ENCODE results near the gene PACRG. TPM values are rescaled to one million over a fixed set of nuclear protein-coding genes. Genes with fewer than 3 reads are reported as not detected.
A peak's percentile ranks its signal among the peaks of the same experiment; 100 is the strongest.

The PACRG gene
- total and polyA plus RNA-seq, 2 experiments from 2014 or later: 0.17 to 0.68 TPM

GRCh38 chr6:163180874-163181541 is 453.2 kb downstream of the PACRG start (continued):
- TF ChIP-seq REST (IDR thresholded peaks at IDR 0.05; ENCODE audit: unreplicated experiment): no peak

DNA sequence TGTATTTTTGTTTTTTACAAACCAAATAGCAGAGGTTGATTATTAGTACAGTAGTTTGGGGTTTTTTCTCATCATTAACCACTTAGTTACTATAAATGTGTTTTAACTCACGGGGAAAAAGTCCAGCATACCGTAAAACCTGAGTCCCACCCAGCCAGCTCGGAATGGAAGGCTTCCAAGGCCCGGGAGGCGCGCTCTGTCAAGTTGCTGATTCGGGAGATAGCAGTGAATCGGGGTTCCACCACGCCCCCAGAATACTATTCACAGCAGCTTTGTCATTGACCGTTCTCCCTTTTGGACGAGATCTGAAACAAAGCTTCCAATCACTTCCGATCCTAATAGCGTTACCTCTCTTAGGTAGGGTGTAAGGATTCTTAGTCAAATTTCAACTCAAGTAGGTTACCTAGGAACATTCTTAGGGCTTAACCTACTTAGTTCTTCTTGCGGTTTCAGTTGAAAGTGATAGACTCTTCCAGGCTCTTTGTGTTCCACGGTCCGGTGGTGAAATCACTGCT is 453.9 kb downstream of the PACRG start:
- Histone ChIP-seq H3K4me3 (no peak overlapping the region), H3F3A (replicated peaks; ENCODE audit: low read depth) (no peaks in the 10 kb centered on the region), H3K4me2 (no peak overlapping the region), H3K36me3 (ENCODE audit: insufficient read depth) (no peaks in the 10 kb centered on the region), H3K9me2 (ENCODE audit: insufficient read depth) (no peaks in the 10 kb centered on the region), H3K27me3 (ENCODE audit: insufficient read depth) (no peaks in the 10 kb centered on the region), H4K20me1 (replicated peaks; ENCODE audit: insufficient read depth) (no peaks in the 10 kb centered on the region), H3K27ac (ENCODE audit: low read depth) (no peak overlapping the region), H3K79me2 (replicated peaks; ENCODE audit: insufficient read depth) (no peaks in the 10 kb centered on the region), H3K4me1 (ENCODE audit: insufficient read depth) (peaks cover 9% of the 10 kb centered on the region), H2AFZ (peak overlapping the region; percentile 82; the same call in 1 of the 2 replicates)
- Mint-ChIP-seq H3K36me3 (ENCODE audit: low read depth) (no peaks in the 10 kb centered on the region), H3K4me3 (no peak overlapping the region), H3K4me1 (peaks cover 42% of the 10 kb centered on the region), H3K27ac (no peak overlapping the region), H3K27me3 (ENCODE audit: insufficient read depth, low read depth, poor library complexity) (peaks cover 5% of the 10 kb centered on the region), H3K9me3 (no peaks in the 10 kb centered on the region)
- ATAC-seq (peak; percentile 29), DNase-seq (ENCODE audit: low spot score) (peak; percentile 34)
- TF ChIP-seq ZNF331 (CRISPR knock-in tag; IDR thresholded peaks at IDR 0.05; ENCODE audit: low read depth) (no peak), ZNF462 (CRISPR knock-in tag; IDR thresholded peaks at IDR 0.05) (no peak), CREB1 (CRISPR knock-in tag; IDR thresholded peaks at IDR 0.05; ENCODE audit: low read depth) (no peak), EZH2phosphoT487 (IDR thresholded peaks at IDR 0.05; ENCODE audit: unreplicated experiment) (no peak)
